Measurements from ENCODE around the gene CYSRT1. TPM values are rescaled to one million over a fixed set of nuclear protein-coding genes. Genes with fewer than 3 reads are reported as not detected.

CYSRT1 gene, protein sequence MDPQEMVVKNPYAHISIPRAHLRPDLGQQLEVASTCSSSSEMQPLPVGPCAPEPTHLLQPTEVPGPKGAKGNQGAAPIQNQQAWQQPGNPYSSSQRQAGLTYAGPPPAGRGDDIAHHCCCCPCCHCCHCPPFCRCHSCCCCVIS
- total RNA-seq (0.22 and 0.32 TPM in 2 replicates), polyA plus RNA-seq (0.51 and 0.68 TPM in 2 replicates), polyA minus RNA-seq (0.26 and 1.2 TPM in 2 replicates)
- 0.23 TPM for total RNA-seq (2013)

DNA sequence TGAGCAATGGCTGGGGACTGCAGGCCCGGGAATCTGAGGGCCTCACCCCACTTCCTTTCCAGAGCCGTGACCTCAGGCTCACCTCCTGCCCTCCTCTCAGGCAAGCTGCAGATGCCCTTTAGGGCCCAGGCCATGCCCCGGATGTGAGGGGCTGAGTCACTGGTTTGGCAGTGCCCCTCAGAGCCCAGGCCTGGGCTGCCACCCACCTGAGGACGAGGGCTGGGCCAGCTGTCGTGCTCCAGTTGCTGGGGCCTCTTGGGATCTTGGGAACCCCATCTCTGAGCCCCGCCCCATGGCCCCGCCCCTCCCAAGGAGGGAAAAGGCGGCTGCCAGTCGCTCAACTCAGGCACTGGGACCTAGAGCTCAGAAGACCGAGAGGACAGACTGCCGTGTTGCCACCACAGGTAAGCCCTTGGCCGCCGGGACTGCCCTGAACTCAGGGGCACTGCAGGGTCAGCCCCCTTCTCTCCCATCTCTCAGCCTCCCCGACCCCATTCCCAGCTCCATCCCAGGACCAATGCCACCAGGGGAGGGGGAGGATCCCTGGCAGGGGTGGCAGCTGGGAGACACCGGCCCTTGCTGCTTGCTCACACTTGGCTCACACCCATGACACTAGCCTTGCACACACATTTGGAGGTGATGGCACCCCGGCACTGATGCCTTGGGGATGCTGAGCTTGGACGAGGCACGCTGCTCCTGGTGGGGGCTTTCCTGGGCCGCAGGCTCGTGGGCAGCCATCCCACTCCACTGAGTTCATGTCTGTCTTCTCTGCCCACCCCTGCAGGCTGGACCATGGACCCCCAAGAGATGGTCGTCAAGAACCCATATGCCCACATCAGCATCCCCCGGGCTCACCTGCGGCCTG is at the start of gene CYSRT1:
Gene CYSRT1 (plus strand): TSS at position 345 of the 865 bp plus-strand sequence. CDS start 448 bp downstream, at position 793.
- ChIA-PET POLR2A (interaction anchor here (1.5 to 3.1 kb wide), 2 partner anchors 10 to 11 kb away, joined by 7 to 10 read pairs; no protein-coding TSS in a partner anchor), CTCF (interaction anchor here (0.8 to 7.0 kb wide), 7 partner anchors 13 to 196 kb away, joined by 3 to 76 read pairs (median 4); partner anchors contain the start of genes ANAPC2, NELFB, SSNA1 and TUBB4B)
- H3K27ac ChIP-seq (ENCODE audit: low read length in 2 of 2) = peak within 1 kb of the TSS; percentile 79 to 91
- peak within 1 kb of the TSS; percentile 36 to 77 (median 71) for H3K4me3 ChIP-seq (ENCODE audit: control extremely low read depth in 1 of 5, extremely low read depth in 1 of 5, insufficient read depth in 1 of 5, low read depth in 2 of 5, low read length in 4 of 5)
- H3K4me1 ChIP-seq (ENCODE audit: control insufficient read depth in 2 of 2, insufficient read depth in 2 of 2, low read length in 2 of 2) = peaks cover 13 to 32% of the 10 kb centered on the region in 2 donors
- H3K36me3 ChIP-seq (replicated peaks in 1 of 2; ENCODE audit: control extremely low read depth in 1 of 2, control insufficient read depth in 1 of 2, extremely low read depth in 1 of 2, insufficient read depth in 2 of 2, low read length in 1 of 2) = no peaks in the 10 kb centered on the region
- H4K20me1 ChIP-seq (ENCODE audit: control insufficient read depth, insufficient read depth, low read length, poor library complexity, severe bottlenecking) = no peaks in the 10 kb centered on the region
- H3K9ac ChIP-seq (ENCODE audit: low read length) = peak within 1 kb of the TSS; percentile 75
- H3K9me3 ChIP-seq (ENCODE audit: control extremely low read depth in 1 of 3, control insufficient read depth in 2 of 3, insufficient read depth in 1 of 3, low read length in 2 of 3) = no peaks in the 10 kb centered on the region
- Mint-ChIP-seq H3K4me3 (peak within 1 kb of the TSS; percentile 86), H3K4me1 (peaks cover 16% of the 10 kb centered on the region), H3K9me3 (ENCODE audit: insufficient read depth) (no peaks in the 10 kb centered on the region), H3K27me3 (peaks cover 4% of the 10 kb centered on the region), H3K27ac (peak within 1 kb of the TSS; percentile 82)
- H3K79me2 ChIP-seq (ENCODE audit: control insufficient read depth, insufficient read depth, low read length) = no peaks in the 10 kb centered on the region
- TF ChIP-seq EZH2 (IDR thresholded peaks at IDR 0.05; ENCODE audit: borderline replicate concordance, insufficient read depth, low read depth, low read length, poor library complexity, severe bottlenecking) = no peak
- TF ChIP-seq, protein P1, sequence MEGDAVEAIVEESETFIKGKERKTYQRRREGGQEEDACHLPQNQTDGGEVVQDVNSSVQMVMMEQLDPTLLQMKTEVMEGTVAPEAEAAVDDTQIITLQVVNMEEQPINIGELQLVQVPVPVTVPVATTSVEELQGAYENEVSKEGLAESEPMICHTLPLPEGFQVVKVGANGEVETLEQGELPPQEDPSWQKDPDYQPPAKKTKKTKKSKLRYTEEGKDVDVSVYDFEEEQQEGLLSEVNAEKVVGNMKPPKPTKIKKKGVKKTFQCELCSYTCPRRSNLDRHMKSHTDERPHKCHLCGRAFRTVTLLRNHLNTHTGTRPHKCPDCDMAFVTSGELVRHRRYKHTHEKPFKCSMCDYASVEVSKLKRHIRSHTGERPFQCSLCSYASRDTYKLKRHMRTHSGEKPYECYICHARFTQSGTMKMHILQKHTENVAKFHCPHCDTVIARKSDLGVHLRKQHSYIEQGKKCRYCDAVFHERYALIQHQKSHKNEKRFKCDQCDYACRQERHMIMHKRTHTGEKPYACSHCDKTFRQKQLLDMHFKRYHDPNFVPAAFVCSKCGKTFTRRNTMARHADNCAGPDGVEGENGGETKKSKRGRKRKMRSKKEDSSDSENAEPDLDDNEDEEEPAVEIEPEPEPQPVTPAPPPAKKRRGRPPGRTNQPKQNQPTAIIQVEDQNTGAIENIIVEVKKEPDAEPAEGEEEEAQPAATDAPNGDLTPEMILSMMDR (IDR thresholded peaks at IDR 0.05) = no peak
- DNase-seq (peak; percentile 32), ATAC-seq (ENCODE audit: low read depth) (no peak)
- H2AFZ ChIP-seq (ENCODE audit: insufficient read depth, low read depth, low read length, poor library complexity, severe bottlenecking) = peak within 1 kb of the TSS; percentile 96
- intact Hi-C loops (cut with micrococcal nuclease) = loop anchor here (5.0 kb wide), 1 partner anchor 382 kb away; the partner anchor contains the start of gene ARRDC1
- WGBS (ENCODE audit: insufficient coverage) = 53% methylated on average over 22 of the region's 23 CpGs
- peak within 1 kb of the TSS; percentile 95 for H3K4me2 ChIP-seq (replicated peaks; ENCODE audit: low read depth, low read length, poor library complexity, severe bottlenecking)
- H3K27me3 ChIP-seq (replicated peaks in 1 of 4; ENCODE audit: control extremely low read depth in 1 of 4, control insufficient read depth in 3 of 4, insufficient read depth in 4 of 4, low read length in 3 of 4) = peaks cover 0 to 28% (median 2%) of the 10 kb centered on the region in 4 experiments
